Activated T-helper 17 cell treated with anti-CD3 and anti-CD28 coated beads, Interleukin-2, amount 50 U/mL, for 72 hours (primary cell): ENCODE measurements around the gene GATB. TPM values are rescaled to one million over a fixed set of nuclear protein-coding genes. Genes with fewer than 3 reads are reported as not detected.
"Not testable (repeated sequence)": the region's sequence is repeated elsewhere in the genome, so short reads cannot be mapped to it uniquely, and the experiment has no call there.

Experiments used
- ATAC-seq: fragments of 150-1000 bp; cut with Tn5 transposase; replicated peaks from 2 replicates; pipeline ENCODE4 v1.10.0; 2021; ENCODE audit warnings: mild to moderate bottlenecking, moderate library complexity
- H3K27ac Mint-ChIP-seq: one replicate; pipeline ENCODE4 v1.8.0; 2022; ENCODE audit warnings: mixed read lengths
- H3K27me3 Mint-ChIP-seq: one replicate; pipeline ENCODE4 v1.8.0; 2022; ENCODE audit warnings: mixed read lengths
- H3K36me3 Mint-ChIP-seq: one replicate; pipeline ENCODE4 v1.8.0; 2022; ENCODE audit warnings: low read depth, mild to moderate bottlenecking, mixed read lengths
- H3K4me1 Mint-ChIP-seq: one replicate; pipeline ENCODE4 v1.8.0; 2022; ENCODE audit warnings: mixed read lengths
- H3K4me3 Mint-ChIP-seq: one replicate; pipeline ENCODE4 v1.8.0; 2022; ENCODE audit warnings: mild to moderate bottlenecking, mixed read lengths
- H3K9me3 Mint-ChIP-seq: one replicate; pipeline ENCODE4 v1.8.0; 2022; ENCODE audit warnings: mixed read lengths
- total RNA-seq, 2 donors: library from RNA; stranded (reverse); gene quantifications; one replicate each; pipeline ENCODE4 v1.2.3, GENCODE V29; 2022

Gene GATB
- total RNA-seq, 2 donors from 2014 or later, result 19.1 to 24.1 TPM

DNA sequence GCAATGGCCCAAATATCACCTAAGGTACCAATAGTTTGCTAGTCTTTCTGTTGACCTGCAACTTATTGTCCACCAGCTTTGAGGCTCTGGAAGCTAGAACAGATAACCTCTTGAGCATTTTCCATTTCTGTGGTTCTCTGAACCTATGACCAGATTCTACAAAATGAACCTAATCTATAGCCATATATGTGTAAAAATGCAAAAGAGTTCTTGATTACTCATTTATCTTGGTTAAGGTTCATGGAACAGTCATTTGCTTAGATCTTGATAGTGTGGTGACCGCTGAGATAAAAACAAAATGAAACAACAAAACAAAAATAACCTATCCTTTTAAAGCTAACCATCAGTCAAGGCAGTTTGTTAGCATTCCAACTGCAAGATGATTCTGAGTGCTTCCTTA lies 9.3 kb upstream of the GATB start:
- no peaks in the 10 kb centered on the region for H3K36me3 Mint-ChIP-seq
- H3K4me1 Mint-ChIP-seq, result no peaks in the 10 kb centered on the region
- no peak overlapping the region for H3K27ac Mint-ChIP-seq
- peak; percentile 46 for ATAC-seq
- H3K4me3 Mint-ChIP-seq, result no peak overlapping the region
- H3K27me3 Mint-ChIP-seq, result peaks cover 11% of the 10 kb centered on the region
- H3K9me3 Mint-ChIP-seq, result peaks cover 9% of the 10 kb centered on the region

DNA sequence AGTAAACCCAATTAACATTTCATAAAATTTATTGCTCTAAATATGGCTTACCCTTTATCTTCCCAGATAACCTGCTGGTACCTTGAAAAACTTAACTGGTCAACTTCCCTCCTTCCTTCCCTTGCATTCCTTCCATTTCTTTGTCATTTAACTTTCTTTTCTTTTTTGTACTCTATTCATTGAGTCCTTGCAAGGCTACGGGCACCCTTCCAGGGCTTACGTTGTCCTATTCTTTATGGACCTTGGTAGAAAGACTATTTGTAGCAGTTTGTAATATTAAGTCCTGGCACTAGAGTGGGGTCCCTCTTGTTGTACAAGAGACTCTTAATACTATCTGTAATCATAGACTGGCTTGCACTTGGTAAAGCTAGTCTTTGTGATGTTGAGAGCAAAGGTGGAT lies 8.0 kb upstream of the GATB start:
- no peak for ATAC-seq
- H3K4me1 Mint-ChIP-seq, result no peaks in the 10 kb centered on the region
- H3K27me3 Mint-ChIP-seq, result peaks cover 11% of the 10 kb centered on the region
- no peak overlapping the region for H3K4me3 Mint-ChIP-seq
- no peaks in the 10 kb centered on the region for H3K9me3 Mint-ChIP-seq
- no peak overlapping the region for H3K27ac Mint-ChIP-seq
- H3K36me3 Mint-ChIP-seq, result no peaks in the 10 kb centered on the region

DNA sequence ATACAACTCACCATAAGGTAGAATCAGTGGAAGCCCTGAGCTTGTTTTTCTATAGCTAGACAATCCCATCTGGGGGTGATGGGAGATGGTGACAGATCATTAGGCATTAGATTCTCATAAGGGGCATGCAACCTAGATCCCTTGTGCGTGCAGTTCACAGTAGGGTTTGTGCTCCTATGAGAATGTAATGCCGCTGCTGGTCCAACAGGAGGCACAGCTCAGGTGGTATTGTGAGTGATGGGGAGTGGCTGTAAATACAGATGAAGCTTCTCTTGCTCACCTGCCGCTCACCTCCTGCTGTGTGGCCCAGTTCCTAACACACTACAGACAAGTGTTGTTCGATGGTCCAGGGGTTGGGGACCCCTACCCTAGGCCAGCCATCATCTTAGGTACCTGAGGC lies 5.9 kb upstream of the GATB start:
- H3K4me1 Mint-ChIP-seq, result no peaks in the 10 kb centered on the region
- H3K4me3 Mint-ChIP-seq, result no peak overlapping the region
- ATAC-seq, result no peak
- H3K27ac Mint-ChIP-seq, result no peak overlapping the region
- H3K27me3 Mint-ChIP-seq, result peaks cover 3% of the 10 kb centered on the region
- no peaks in the 10 kb centered on the region for H3K9me3 Mint-ChIP-seq
- H3K36me3 Mint-ChIP-seq, result no peaks in the 10 kb centered on the region

DNA sequence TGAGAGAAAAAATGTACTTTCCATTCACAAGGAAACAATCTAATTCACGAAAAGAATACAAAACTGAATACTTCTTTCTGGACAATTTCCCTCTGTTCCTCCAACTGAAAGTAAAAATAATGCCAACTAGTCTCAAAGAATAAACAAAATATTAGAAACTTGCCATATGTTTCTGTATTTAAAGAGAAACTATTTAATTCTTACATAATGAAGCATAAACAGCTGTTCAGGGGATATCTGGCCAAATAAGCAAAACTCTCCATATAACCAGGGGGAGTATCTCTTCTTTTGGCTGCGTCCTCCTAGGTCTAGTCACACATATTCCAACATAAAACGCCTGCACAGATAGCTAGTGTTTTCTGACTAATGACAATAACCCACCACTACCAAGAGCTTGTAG lies 805 bp downstream of the GATB start:
- Mint-ChIP-seq H3K4me3 (peak overlapping the region; percentile 99), H3K36me3 (peaks cover 36% of the 10 kb centered on the region), H3K9me3 (no peaks in the 10 kb centered on the region), H3K4me1 (no peaks in the 10 kb centered on the region), H3K27me3 (no peaks in the 10 kb centered on the region), H3K27ac (peak overlapping the region; percentile 98)
- no peak for ATAC-seq

DNA sequence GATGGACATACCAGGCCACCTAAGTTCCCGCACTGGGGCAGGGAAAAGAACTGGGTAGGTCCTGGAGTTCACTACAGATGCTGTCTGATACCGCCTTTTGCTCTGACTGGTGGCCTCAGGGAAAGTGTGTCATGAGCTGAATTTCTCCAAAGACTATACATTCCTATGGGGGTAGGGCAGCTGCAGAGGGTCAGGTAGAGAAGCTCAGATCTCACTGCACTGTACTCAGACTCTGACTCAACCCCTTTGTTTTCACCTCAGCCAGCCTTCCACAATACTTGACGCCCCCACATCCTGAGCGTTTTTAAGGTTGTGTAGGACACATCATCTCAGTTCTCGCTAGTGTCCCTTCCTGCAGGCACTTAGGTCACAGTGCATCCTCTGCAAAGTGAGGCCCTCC lies 7.8 kb downstream of the GATB start:
- H3K9me3 Mint-ChIP-seq, result no peaks in the 10 kb centered on the region
- no peak overlapping the region for H3K4me3 Mint-ChIP-seq
- no peak overlapping the region for H3K27ac Mint-ChIP-seq
- peaks cover 72% of the 10 kb centered on the region for H3K36me3 Mint-ChIP-seq
- no peaks in the 10 kb centered on the region for H3K27me3 Mint-ChIP-seq
- ATAC-seq, result peak; percentile 98
- H3K4me1 Mint-ChIP-seq, result no peaks in the 10 kb centered on the region

DNA sequence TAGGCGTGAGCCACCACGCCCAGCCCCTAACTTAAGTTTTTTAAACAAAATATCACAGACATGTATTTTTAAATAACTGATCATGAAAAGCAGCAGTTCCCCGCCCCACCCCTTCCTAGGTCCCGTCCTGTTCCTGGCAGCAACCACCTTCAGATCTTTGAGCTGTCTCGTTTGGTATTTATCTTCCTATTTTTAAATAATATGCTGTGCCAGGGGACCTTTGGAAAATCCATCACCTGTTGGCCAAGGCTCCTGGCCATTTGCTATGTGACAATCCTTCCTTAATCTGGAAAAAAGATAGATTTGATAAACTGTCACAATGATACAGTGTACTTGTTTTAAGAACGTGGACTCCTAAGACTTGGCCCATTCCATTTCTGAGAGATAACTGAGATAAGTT lies 10.7 kb downstream of the GATB start:
- Mint-ChIP-seq H3K4me3 (no peak overlapping the region), H3K27me3 (no peaks in the 10 kb centered on the region), H3K9me3 (no peaks in the 10 kb centered on the region), H3K27ac (no peak overlapping the region), H3K36me3 (peaks cover 46% of the 10 kb centered on the region), H3K4me1 (no peaks in the 10 kb centered on the region)
- no peak for ATAC-seq

DNA sequence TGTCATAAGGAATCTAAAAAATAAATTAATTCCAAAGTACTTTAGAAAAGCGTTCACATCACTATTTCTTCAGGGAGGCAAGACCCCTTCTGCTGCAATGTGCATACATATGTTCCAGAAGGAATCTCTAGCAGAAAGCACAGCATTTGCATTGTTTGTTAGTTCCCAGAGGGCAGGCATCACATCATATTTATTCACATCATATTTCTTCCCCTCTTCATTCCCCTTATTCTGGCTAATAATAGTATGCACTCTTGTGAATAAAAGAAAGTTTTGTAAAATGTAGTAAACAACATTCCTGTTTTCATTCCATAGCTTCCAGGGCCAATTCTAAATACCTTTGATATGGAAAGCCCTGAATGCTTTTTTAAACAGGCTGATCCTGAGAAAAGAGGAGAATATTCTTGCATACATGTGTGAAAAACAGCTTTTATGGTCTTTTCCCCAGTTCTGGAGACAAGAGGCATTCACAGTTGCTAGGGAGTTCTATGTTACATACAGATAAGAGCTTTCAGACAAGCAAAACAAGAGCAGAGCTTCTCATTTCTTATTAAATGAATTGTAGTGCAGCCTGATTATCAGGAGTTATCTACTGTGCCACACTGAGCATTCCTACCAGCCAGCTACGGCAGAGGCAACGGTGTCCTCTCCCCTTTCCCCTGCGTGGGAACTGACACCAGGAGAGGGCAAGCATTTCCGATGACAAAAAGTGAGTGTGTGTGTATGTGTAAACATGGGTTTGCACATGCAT lies 15.2 kb downstream of the GATB start:
- Mint-ChIP-seq H3K4me3 (no peak overlapping the region), H3K27ac (no peak overlapping the region), H3K4me1 (peaks cover 6% of the 10 kb centered on the region), H3K36me3 (peaks cover 22% of the 10 kb centered on the region), H3K27me3 (no peaks in the 10 kb centered on the region), H3K9me3 (no peaks in the 10 kb centered on the region)
- ATAC-seq, result no peak

DNA sequence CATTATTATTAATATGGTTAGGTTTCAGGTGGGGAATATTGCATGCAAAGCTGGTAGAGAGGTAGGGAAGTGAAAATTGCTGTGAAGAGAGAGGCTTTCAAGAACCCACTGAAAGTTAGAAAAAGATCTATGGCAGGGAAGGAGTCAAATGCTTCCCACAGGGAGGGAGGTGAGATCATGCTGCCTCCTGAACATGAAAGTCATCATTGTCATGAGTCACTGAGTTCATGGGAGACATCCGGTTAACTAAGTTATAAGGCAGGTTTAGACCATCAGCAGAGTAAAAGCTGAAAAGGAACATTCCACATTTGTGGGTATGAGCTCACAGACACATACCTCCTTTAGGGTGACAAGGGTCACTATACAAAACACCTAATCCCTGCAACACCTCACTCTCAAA lies 16.2 kb downstream of the GATB start:
- Mint-ChIP-seq H3K9me3 (no peaks in the 10 kb centered on the region), H3K4me1 (peaks cover 6% of the 10 kb centered on the region), H3K27ac (no peak overlapping the region), H3K4me3 (no peak overlapping the region), H3K36me3 (peaks cover 12% of the 10 kb centered on the region), H3K27me3 (no peaks in the 10 kb centered on the region)
- peak; percentile 83 for ATAC-seq

DNA sequence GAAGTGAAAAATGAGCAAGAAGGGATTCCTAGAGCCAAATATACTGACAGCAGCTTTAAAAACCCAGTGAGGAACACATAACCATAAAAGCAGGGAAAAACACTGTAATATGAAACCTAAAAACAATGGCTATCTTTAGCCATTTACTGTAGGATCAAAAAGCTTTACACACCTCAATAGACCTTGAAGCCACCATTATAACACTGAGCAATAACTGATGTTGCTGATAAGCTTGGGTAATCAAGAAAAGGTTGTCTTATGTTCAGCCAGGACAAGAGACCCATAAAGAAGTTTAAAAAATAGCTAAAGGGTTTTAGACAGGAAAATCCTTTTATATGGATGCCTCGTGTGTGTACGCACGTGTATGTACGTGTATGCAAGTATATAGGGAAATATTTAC lies 16.9 kb downstream of the GATB start:
- H3K4me1 Mint-ChIP-seq, result peaks cover 6% of the 10 kb centered on the region
- H3K27ac Mint-ChIP-seq, result no peak overlapping the region
- H3K27me3 Mint-ChIP-seq, result no peaks in the 10 kb centered on the region
- H3K4me3 Mint-ChIP-seq, result no peak overlapping the region
- ATAC-seq, result no peak
- no peaks in the 10 kb centered on the region for H3K9me3 Mint-ChIP-seq
- H3K36me3 Mint-ChIP-seq, result peaks cover 15% of the 10 kb centered on the region

DNA sequence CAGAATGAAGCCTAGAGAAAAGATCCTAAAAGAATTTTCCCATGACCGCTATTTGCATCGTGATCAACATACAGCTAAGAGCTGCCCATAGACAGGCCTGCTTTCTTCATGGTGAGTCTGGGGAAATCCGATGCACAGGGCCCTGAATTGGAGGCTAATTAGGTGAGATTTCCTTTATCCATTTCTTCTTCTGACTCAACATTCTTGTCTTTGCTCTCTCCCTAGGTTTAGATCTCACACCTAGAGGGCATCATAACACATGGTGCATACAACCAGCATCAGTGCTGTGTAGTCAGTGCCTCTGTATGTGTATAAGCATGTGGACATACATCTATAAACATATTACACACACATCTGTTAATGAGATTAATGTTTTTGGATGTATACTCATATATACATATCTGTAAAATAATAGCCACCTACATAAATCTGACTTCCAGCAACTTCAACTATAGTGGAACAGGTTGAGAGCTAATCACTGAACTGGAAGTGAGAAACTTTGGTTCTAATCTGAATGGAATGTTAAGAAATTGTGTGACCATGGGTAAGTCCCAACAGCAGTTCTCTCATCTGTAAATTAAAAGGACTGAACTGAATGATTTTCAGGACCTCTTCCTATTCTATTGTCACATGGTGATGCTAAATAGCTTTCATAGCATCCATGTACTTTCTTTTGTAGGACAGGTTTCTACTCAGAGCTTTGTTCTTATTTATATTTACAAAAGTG lies 17.5 kb downstream of the GATB start:
- H3K9me3 Mint-ChIP-seq, result no peaks in the 10 kb centered on the region
- peaks cover 21% of the 10 kb centered on the region for H3K36me3 Mint-ChIP-seq
- H3K27me3 Mint-ChIP-seq, result no peaks in the 10 kb centered on the region
- H3K4me3 Mint-ChIP-seq, result no peak overlapping the region
- ATAC-seq, result no peak
- H3K27ac Mint-ChIP-seq, result no peak overlapping the region
- peaks cover 6% of the 10 kb centered on the region for H3K4me1 Mint-ChIP-seq

DNA sequence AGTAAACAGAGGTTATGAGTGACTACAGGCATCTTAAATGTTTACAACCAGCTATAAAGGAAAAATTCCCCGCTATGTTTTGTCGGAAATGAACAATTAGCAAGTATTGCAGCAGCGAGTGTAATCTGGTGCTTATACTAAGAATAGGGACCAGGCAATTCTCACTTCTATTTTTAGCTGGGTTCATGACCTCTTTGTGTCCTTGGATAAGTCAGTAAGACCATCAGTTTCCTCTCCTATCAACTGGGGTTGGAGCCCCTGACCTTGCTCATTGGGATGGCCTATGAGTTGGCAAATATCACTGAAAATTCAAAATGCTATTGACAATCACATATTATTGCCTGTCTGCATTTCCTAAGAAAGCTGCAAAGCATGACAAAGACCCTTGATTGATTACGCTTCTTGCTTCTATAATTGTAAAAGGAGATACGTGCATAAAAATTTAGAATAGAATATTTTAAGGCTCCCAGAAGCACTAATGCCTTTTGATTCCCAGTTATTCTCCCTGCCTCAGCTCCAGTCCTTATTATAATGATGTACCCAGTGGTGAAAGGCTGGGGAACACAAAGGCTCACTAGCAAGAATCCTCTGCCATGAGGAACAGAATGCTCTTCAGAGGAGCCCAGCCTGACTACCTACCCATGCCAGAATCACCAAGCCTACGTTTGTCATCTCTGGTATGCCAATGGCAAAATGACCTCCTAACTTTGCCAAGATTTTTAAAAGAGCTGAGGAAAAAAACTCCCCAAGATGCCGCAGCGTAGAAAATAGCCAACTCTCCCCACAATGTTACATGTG lies 21.9 kb downstream of the GATB start:
- ATAC-seq, result no peak
- peaks cover 39% of the 10 kb centered on the region for H3K36me3 Mint-ChIP-seq
- H3K27me3 Mint-ChIP-seq, result no peaks in the 10 kb centered on the region
- H3K4me1 Mint-ChIP-seq, result no peaks in the 10 kb centered on the region
- no peak overlapping the region for H3K27ac Mint-ChIP-seq
- peaks cover 7% of the 10 kb centered on the region for H3K9me3 Mint-ChIP-seq
- H3K4me3 Mint-ChIP-seq, result no peak overlapping the region

DNA sequence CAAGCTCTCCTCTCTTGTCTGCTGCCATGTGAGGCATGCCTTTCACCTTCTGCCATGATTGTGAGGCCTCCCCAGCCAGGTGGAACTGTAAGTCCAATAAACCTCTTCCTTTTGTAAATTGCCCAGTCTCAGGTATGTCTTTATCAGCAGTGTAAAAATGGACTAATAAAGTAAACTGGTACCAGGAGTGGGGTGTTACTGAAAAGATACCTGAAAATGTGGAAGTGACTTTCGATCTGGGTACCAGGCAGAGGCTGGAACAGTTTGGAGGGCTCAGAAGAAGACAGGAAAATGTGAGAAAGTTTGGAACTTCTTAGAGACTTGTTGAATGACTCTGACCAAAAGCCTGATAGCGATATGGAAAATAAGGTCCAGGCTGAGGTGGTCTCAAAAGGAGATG lies 24.0 kb downstream of the GATB start:
- H3K27me3 Mint-ChIP-seq, H3K27ac Mint-ChIP-seq, H3K4me1 Mint-ChIP-seq, ATAC-seq, H3K4me3 Mint-ChIP-seq, H3K9me3 Mint-ChIP-seq: not testable (repeated sequence)
- H3K36me3 Mint-ChIP-seq, result peaks cover 39% of the 10 kb centered on the region

DNA sequence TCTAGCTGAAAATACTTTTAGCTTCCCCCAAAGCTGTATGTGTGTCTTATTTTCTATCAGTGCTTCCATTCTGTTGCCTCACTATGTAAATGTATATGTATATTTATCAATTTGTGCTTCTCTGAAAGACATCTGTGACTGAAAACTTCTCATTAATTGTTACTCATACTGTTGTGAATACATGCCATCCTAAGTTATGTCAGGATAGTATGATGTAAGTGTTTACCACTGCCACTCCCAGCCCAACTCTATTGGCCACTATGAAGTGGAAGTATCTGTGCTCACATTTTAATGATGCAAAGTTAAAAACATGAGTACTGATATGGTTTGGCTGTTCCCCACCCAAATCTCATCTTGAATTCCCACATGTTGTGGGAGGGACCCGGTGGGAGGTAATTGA lies 24.4 kb downstream of the GATB start:
- no peak overlapping the region for H3K27ac Mint-ChIP-seq
- no peak for ATAC-seq
- H3K4me3 Mint-ChIP-seq, result no peak overlapping the region
- H3K36me3 Mint-ChIP-seq, result peaks cover 36% of the 10 kb centered on the region
- no peaks in the 10 kb centered on the region for H3K27me3 Mint-ChIP-seq
- H3K9me3 Mint-ChIP-seq, result peaks cover 7% of the 10 kb centered on the region
- peaks cover 6% of the 10 kb centered on the region for H3K4me1 Mint-ChIP-seq

DNA sequence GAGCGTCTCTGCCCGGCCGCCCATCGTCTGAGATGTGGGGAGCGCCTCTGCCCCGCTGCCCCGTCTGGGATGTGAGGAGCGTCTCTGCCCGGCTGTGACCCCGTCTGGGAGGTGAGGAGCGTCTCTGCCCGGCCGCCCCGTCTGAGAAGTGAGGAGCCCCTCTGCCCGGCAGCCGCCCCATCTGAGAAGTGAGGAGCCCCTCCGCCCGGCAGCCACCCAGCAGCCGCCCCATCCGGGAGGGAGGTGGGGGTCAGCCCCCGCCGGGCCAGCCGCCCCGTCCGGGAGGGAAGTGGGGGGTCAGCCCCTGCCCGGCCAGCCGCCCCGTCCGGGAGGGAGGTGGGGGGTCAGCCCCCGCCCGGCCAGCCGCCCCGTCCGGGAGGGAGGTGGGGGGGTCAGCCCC lies 29.1 kb downstream of the GATB start:
- peaks cover 15% of the 10 kb centered on the region for H3K36me3 Mint-ChIP-seq
- H3K4me3 Mint-ChIP-seq, ATAC-seq, H3K27ac Mint-ChIP-seq, H3K27me3 Mint-ChIP-seq, H3K9me3 Mint-ChIP-seq: not testable (repeated sequence)
- H3K4me1 Mint-ChIP-seq, result peaks cover 18% of the 10 kb centered on the region
